DMS153 (cell line): ENCODE measurements around the gene FICD.
"Not testable (repeated sequence)": the region's sequence is repeated elsewhere in the genome, so short reads cannot be mapped to it uniquely, and the experiment has no call there.

Source experiments
- DNase-seq: peaks from one replicate; lab custom pipeline; 2025; lab: John Stamatoyannopoulos, UW

Gene FICD

DNA sequence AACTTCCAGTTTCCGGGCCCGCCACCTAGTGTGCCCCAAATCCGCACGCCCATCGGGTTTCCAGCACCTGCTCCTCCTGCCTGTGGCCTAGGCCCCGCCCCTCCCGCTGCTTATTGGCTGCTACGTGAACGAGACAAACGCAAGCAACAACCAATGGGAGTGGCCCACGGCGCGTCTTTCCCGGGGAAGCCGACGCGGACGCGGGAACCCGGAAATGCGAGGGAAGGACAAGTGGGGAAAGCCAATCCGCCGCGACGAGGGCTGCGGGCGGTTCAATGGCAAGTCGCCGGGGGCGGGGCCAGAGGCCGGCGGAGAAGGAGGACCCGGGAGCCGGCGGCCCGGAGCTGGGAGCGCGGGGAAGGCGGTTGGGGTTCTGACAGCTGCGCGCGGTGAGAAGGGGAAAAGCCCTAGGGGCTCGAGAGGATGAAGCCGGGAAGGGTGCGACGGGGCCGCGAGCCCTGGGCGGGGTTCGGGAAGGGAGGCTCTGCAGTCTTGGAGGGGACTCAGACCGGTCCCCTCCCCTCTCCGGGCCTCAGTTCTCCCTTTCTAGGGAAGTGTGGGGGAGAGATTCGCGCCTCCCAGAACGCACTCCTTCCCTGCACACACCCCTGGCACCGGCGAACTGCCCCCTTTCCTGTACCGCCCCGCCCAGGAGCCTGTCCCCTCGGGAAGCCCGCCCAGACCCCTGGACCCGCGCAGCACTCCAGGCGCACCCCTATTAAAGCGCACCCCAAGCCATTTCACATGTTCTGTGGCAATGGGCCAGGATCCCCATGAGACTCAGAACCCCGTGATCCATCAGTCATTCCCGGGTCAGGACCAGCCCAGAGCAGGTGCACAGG, at the start of gene FICD:
TSS of gene FICD (plus strand) at position 305 of the 842 bp plus-strand sequence. CDS start 1,696 bp downstream, outside the sequence.
- DNase-seq: peak; percentile 98

DNA sequence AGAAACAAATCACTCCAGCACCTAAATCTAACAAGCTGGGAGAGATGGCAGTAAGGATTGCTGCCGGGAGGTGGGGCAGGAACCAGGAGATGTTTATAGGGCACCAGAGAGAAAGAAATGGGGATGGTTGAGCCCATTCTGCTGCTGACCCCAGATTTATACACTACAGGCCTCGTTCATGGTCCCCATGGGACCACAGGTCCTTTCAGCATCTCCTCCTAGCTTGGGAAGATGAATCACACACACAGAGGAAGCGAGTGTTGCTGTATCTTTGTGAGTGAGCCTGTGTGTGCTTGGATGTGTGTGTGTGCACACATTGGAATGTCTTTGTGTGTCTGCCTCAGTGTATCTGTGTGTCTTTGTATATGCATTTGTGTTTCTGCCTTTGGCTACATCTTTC, 49.7 kb upstream of the FICD start:
- DNase-seq: no peak

DNA sequence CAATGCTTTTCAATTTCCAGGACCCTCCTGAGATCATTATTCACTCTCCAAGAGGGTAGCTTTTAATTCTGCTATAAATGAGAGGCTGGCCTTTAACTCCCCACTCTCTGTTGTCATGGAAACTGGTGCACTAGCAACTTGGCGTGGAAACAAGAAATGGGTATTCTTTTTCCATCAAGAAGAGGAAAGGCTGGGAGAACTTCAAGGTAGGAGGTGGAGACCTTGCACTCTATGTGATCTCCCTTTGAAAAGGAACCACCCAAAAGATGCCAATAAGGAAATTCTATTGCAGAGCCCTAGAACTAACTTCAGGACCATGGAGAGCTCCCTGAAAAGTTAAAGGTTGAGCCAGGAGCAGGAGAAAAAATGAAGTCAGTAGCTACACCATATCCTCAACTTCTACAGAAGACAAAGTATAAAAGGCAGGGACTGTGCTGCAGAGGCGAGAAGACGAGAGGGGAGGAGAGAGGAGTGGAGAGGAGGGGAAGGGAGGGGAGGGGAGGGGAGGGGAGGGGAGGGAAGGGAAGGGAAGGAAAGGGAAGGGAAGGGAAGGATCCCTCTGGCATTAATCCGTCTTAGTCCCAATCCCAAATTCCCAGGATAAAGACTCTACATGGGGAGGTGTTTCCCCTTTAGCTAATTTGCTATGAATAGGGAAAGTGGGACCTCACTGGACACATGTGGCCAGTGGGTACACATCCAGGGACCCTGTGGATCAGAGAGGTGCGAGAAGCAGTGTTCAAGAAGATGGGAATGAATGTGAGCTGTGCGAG, 46.7 kb upstream of the FICD start:
- no peak for DNase-seq

DNA sequence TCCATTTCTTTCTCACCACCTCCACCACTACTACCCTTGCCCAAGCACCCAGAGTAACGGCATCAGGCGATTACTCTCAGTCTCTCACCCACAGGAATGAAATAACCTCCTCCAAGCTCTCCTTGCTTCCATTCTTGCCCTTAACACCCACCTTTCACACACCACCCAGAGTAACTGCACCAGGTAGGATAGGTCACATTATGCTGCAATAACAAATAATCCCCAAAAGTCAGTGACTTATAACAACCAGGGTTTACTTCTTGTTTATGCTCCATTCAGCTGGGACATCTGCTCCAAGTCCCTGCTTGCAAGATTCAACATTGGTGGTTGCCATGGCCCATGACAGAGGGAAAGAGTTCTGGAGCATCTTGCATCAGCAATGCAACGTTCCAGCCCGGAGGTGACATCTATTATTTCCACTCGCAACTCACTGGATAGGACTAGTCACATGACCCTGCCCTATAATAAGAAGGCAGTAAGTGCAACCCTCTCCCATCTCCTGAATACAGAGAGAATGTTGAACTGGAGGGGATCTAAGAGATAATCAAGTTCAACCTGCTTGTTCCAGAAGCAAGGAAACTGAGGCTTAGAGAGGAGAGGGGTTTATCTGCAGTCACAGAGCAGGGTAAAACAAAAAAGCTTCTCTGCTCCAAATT, 41.5 kb upstream of the FICD start:
- no peak for DNase-seq

DNA sequence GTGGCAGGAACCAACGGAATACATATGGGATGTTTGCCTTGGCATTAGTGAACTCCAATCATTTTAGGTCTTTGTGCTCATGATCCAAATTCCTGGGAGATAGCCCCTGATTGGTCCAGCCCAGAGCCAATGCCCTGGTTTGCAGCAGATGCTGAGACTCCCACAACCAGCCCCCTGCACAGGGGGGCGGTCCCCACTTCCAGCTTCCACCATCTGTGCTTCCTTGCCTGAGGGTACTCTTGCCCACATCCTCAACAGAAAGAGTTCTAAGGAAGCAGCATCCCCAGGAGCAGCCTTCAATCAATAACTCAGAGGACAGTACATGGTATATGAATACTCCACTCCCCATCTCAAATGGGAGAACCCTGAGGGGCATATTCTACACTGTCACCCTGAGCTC, 39.7 kb upstream of the FICD start:
- DNase-seq: no peak

DNA sequence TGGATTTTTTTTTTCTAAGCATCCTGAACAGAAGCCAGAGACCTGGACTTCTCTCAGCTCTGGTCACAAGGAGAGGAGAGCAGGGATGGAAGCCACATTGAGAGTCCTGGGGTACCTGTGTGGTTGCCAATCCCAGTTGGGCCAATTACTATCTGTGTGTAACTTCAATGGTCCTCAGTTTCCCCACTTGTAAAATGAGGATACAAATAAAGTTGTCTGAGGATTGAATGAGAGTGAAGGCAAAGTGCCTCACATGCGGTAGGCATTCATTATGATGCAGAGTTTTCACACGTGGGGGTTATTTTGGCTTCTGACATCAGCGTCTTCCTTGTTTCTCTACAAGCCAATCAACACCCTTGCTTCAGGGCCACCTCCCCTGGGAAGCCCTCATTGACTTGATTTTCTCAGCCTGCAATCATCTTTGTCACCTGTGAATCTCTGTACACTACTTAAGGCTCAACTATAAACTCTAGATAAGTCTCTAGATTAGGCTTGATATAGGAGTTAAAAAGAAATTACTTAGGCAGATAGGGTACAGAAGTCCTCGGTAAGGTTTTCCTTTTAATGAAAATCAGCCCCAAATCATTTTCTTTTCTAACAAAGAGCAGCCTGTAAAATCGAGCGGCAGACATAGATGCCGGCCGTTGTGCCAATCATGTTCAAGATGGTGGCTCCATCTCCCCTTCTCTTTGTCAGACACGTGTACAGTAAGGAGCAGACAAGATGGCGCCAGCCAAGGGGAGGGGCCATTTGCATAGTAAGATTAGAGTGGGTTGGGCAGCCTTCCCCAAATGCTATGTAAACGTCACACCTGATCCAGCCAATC, 37.8 kb upstream of the FICD start:
- no peak for DNase-seq

DNA sequence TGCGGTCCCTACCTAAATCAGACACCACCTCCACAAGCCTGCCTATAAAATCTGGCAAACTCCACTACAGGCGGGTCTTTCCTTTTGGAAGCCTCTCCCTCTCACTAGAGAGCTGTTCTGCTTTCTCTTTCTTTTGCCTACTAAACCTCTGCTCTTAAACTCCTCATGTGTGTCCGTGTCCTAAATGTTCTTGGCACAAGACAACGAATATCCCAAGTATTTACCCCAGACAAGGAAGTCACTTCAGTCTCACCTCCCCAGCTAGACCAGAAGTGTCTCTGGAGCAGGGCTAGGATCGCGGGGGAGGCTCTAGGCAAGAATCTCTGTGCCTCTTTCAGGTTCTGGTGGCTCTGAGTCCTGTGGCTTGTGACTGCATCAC, 37.2 kb upstream of the FICD start:
- DNase-seq: no peak

DNA sequence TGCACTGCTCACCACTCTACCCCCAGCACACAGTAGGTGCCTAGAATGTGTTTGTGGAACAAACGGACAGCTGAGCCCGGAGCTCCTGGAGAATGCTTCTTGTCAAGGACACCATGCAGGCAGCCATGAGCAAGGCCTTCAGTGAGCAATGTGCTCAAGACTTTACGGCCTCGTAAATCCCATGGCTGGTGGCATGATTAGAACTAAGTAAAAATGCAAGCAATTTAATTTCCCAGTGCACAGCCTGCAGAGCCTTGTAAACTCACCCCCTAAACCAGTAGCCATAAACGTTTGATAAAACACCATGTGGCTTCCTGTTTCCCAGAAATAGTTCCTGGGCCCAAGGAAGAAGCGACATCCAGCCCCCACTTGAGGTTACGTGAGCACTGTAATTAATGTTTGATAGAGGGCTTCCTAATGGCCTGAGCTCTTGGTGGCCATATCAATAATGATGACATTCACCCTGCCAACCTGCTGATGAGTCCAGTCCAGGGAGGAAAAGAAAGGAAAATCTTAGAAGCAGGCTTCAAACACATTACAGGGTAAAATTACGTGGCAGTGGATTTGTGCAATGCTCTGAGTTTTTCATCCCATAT, 36.4 kb upstream of the FICD start:
- DNase-seq: no peak

DNA sequence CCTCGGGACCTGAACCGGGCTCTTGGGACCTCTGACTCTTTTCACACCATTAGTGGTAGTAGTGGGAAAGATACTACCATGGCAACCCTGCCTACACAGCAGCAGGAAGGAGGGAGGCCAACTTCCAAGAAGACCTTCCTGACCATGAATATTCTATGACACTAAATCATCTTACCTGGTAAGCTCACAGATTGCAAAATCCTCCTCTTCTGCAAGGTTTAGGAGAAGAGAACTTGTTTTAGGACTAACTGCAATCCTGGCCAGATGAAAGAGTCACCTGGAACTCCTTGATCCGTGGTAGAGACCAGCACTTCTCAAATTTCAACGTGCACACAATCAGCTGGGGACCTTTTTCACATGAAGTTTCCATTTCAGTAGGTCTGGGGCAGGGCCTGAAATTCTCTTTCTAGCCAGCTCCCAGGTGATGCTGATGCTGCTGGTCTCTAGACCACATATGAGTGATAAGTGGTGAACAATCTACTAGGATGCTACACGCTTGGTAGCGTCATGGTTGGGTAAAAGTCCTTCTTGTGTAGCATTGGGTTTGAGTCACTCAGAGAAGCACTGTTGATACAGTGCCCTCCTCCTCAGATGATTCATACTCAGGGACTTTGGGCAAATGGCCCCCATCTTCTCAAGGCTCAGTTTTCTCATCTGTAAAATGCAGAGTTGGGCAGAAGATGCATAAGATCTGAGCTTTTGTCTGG, 35.6 kb upstream of the FICD start:
- no peak for DNase-seq

DNA sequence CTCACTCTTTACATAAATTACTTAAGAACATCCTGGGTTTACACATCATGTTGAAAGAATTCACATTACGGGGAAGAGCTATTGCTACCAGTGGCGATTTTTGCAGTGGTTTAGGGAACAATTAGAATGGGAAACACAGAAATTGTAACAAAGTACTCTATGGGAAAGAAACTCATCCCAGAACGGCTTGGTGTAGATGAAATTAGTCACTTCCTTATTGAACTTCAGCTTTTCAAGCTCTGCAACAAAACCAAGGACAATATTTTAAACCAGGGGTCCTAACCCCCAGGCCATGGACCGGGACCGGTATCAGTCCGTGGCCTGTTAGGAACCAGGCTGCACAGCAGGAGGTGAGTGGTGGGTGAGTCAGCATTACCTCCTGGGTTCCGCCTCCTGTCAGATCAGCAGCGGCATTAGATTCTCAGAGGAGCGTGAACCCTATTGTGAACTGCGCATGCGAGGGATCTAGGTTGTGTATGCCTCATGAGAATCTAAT, 32.3 kb upstream of the FICD start:
- no peak for DNase-seq

DNA sequence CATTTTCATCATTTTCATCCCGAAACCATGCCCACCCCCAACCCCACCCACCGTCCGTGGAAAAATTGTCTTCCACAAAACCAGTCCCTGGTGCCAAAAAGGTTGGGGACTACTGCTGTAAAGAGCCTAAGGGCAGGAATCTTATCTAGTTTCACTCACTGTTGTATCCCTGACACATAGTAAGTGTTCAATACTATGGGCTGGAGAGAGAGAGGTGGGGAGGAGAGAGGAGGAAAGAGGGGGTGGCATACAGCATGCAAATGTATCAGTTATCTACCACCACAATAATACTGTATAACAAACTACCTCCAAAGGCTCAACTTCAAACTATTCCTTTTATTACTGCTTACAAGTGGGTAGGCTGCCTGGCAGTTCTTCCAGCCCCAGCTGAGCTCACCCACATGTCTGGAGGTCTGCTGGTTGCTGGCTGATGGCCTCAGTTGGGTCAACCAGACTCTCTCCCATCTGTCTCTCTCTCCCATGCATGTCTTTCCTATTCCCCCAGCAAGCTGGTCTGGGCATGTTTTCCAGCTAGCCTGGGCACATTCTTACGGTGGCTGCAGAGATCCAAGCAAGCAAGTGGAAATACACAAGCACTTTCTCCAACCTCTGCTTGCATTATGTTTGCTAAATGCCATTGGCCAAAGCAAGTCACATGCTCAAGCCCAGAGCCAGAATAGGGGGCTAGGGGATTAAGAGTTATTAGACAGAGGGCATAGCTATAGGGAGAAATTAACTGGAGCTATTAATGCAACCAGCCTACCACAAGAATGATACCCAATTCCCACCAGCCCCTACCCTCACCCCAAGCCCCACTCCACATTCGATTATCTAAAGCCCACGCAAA, 31.6 kb upstream of the FICD start:
- DNase-seq: no peak

DNA sequence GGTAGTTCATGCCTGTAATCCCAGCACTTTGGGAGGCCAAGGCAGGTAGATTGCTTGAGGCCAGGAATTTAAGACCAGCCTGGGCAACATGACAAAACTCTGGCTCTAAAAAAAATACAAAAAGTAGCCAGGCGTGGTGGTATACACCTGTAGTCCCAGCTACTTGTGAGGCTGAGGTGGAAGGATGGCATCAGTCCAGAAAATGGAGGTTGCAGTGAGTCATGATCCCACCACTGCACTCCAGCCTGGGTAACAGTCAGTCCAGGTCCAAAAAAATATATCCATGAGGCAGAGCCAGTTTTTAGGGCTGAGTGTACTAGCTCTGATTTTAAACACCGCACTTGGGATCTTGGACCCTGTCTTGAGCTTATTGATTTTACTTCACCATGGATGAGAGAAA, 30.6 kb upstream of the FICD start:
- no peak for DNase-seq

DNA sequence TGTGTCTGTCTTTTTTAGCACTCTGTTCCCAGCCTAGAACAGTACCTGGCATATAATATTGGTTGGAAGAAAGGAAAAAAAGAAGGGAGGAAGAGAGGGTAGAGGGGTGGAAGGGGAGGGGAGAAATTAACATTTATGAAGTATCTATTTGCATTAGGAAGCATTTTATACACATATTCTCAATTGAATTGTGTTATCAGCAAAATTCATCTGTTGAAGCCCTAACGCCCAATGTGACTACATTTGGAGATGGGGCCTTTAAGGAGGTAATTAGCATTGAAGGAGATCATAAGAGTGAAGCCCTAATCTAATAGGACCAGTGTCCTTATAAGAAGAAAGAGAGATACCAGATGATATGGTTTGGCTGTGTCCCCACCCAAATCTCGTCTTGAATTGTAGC, 30.2 kb upstream of the FICD start:
- DNase-seq: no peak

DNA sequence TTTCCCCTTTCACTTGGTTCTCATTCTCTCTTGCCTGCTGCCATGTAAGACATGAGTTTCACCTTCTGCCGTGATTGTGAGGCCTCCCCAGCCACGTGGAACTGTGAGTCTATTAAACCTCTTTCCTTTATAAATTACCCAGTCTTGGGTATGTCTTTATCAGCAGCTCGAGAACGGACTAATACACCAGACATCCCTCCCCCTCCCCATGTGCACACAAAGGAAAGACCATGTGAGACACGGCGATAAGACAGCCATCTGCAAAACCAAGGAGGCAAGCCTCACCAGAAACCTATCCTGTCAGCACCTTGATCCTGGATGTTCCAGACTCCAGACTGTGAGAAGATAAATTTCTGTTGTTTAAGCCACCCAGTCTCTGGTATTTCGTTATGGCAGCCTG, 29.7 kb upstream of the FICD start:
- not testable (repeated sequence) for DNase-seq

DNA sequence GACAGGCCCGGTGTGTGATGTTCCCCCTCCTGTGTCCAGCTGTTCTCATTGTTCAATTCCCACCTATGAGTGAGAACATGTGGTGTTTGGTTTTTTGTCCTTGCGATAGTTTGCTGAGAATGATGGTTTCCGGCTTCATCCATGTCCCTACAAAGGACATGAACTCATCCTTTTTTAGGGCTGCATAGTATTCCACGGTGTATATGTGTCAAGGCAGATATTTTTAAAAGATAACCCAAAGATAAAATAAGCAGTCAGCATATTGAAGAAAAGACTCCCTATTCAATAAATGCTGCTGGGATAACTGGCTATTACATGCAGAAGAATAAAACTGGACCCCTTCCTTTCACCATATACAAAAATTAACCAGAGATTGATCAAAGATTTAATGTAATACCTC, 28.0 kb upstream of the FICD start:
- not testable (repeated sequence) for DNase-seq

DNA sequence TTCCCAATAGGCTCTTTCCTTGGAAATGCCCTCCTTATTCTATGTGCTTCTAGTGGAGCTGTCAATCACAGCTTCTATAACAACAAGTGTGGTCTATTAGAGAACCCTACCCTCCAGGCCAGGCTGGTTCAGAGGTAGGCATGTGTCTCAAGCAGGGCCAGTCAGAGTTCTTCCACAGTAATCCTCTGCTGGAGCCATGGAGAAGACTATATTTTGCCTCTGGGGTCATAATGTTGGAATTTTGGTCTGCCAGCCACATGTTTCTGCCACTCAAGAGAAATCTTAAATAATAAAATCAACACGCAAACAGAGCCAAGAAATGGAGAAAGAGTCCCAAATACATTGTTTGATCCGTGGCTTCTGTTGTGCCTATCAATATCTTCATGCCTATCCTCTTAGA, 23.8 kb upstream of the FICD start:
- DNase-seq: no peak

DNA sequence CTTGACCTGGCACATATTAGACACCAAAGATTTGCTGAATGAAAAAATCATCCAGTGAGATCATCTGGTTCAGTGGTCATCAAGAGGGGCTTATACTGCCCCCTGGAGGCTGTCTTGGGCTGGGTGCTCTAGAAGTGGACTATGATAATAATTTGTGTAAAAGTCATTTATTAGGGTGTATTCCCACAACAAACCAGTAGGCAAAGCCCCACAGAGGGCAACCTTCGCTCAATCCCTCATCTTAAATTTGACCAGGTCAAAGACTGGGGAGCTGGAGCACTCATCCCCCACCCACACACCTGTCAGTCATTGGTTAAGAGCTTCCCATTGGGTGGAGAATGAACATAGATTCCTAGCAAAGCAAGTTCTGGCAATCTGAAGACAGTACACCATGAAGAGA, 20.0 kb upstream of the FICD start:
- peak; percentile 2 for DNase-seq

DNA sequence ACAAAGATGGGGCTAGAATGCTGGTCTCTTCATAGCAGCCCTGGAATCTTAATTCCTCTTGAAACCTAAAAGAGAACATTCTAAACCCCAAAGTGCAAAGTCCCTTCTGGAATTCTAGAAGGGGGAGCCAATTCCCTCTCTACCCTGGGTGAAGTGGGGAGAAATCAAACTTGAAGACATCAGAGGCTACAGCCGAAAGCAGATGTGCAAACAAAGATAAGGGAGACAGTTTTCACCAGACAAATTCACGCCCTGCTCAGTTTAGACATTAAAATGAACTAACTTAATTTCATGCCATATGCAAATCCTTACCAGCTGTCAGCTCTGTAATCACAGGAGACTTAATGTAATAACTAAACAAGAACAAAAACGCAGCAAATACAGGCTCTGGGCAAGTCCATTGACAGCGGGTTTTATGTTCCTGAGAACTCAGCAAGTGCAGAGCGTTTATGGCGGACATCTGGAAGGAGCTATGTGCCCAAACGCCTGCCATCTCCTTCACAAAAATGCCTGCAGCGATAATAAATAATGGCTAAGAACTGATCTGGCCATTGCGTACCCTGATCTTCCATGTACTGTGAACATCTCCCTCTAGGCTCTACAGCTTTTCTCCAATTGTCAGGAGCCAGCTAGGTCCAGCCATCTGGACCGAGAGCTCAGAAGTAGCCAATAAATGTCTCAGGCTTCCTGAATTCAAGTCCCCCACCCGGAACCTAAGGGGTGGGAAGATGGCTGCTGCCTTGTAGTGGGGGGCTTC, 19.1 kb upstream of the FICD start:
- DNase-seq: no peak

DNA sequence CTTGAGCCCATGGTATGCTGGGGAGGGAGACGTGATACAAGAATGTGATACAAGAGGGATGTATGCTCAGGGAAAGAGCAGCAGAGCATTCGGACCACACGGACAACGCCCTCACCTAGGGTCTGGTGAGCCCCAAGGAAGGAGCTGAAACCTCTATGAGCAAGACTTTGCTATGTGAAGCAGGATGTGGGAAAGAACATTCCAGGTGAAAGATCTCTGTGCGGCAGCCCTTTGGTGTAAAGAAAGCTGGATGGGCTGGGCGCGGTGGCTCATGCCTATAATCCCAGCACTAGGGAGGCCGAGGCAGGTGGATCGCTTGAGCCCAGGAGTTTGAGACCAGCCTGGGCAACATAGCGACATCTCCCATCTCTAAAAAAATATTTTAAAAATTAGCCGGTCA, 16.9 kb upstream of the FICD start:
- no peak for DNase-seq
